A549 (cell line): ENCODE measurements around the gene GPS2. TPM values are rescaled to one million over a fixed set of nuclear protein-coding genes. Genes with fewer than 3 reads are reported as not detected.

ENCODE experiments used
- ATAC-seq, 2 experiments: fragments of 200-7000 bp in 1 of 2; fragments of >200 bp in 1 of 2; cut with Nextera tagmentation in 1 of 2; cut with Tn5 transposase in 1 of 2; 3 replicates each; pipeline versions ENCODE4 v1.8.0 to v1.9.1; 2018 to 2020; ENCODE audit warnings: mild to moderate bottlenecking in 1 of 2, moderate library complexity in 1 of 2
- CTCF ChIA-PET: fragments of 300-600 bp; sonication (Branson Sonifier 250); formaldehyde crosslinking; extraction: SDS; loops from one replicate; lab custom pipeline; 2021; ENCODE audit warnings: antibody characterized with exemption, inconsistent platforms; lab: Yijun Ruan, JAX
- POLR2A ChIA-PET: fragments of 350-600 bp; formaldehyde crosslinking; extraction: SDS; loops from one replicate; lab custom pipeline; 2021; ENCODE audit warnings: antibody characterized with exemption, inconsistent platforms; lab: Yijun Ruan, JAX
- DNase-seq, 2 experiments: peaks; one replicate each; pipeline versions ENCODE4 v3.0.0 to v3.0.0-alpha.2; 2011 to 2016; ENCODE audit warnings: low read depth in 1 of 2, low spot score in 1 of 2
- FAIRE-seq: peaks from 2 replicates; lab custom pipeline; 2011; peaks lifted over from hg19 to GRCh38; lab: Jason Lieb, UNC
- H3K27ac ChIP-seq, 2 experiments: fragments of >200 bp; sonication (Bioruptor Twin); formaldehyde crosslinking; 3 replicates each; pipeline ENCODE4 v1.5.1; 2016 to 2017
- H3K4me1 ChIP-seq: fragments of >200 bp; sonication (Bioruptor Twin); formaldehyde crosslinking; 3 replicates; pipeline ENCODE4 v1.6.1; 2016
- H3K4me2 ChIP-seq: fragments of >200 bp; sonication (Bioruptor Twin); formaldehyde crosslinking; 3 replicates; pipeline ENCODE4 v1.6.1; 2016
- H3K4me3 ChIP-seq: fragments of >200 bp; sonication (Bioruptor Twin); formaldehyde crosslinking; 3 replicates; pipeline ENCODE4 v1.5.1; 2016
- H3K9me3 ChIP-seq: fragments of >200 bp; sonication (Bioruptor Twin); formaldehyde crosslinking; 3 replicates; pipeline ENCODE4 v1.6.1; 2016
- CBX2 ChIP-seq: fragments of 200-600 bp; sonication (generic); IDR thresholded peaks from 2 replicates; pipeline ENCODE4 v1.6.1; 2016; ENCODE audit warnings: low read depth, mild to moderate bottlenecking, borderline replicate concordance
- FOSB ChIP-seq: fragments of 250-450 bp; sonication (Bioruptor Pico); IDR thresholded peaks from 2 replicates; pipeline ENCODE4 v1.5.0; 2020; ENCODE audit warnings: mild to moderate bottlenecking, moderate library complexity
- FOXS1 ChIP-seq: fragments of 250-450 bp; sonication (Bioruptor Pico); IDR thresholded peaks from 2 replicates; pipeline ENCODE4 v1.5.0; 2020; ENCODE audit warnings: mild to moderate bottlenecking, moderate library complexity
- HDAC2 ChIP-seq: fragments of 200-600 bp; sonication (generic); IDR thresholded peaks from 2 replicates; pipeline ENCODE4 v1.6.1; 2016
- HEYL ChIP-seq: fragments of 250-450 bp; sonication (Bioruptor Pico); IDR thresholded peaks from 2 replicates; pipeline ENCODE4 v1.8.0; 2021; ENCODE audit warnings: mild to moderate bottlenecking, moderate library complexity
- HOXB5 ChIP-seq: fragments of 250-450 bp; sonication (Bioruptor Pico); IDR thresholded peaks from 2 replicates; pipeline ENCODE4 v1.5.0; 2020; ENCODE audit warnings: mild to moderate bottlenecking, moderate library complexity
- JUNB ChIP-seq: fragments of >200 bp; sonication (Bioruptor Twin); formaldehyde crosslinking; IDR thresholded peaks from 2 replicates; pipeline ENCODE4 v1.6.1; 2016
- KDM1A ChIP-seq: fragments of 200-600 bp; sonication (generic); IDR thresholded peaks from 2 replicates; pipeline ENCODE4 v1.6.1; 2016; ENCODE audit warnings: low read depth, mild to moderate bottlenecking
- MYC ChIP-seq: IDR thresholded peaks from 2 replicates; pipeline ENCODE4 v1.6.1; 2012; ENCODE audit warnings: mild to moderate bottlenecking, inconsistent platforms, low read length, improper control_type of control experiment, borderline replicate concordance
- NFE2L2 ChIP-seq: fragments of 150-350 bp; conservative IDR thresholded peaks from 2 replicates; pipeline ENCODE4 v1.6.1; 2014; ENCODE audit warnings: low read length
- NPAS2 ChIP-seq: fragments of 250-450 bp; sonication (Bioruptor Pico); IDR thresholded peaks from 2 replicates; pipeline ENCODE4 v1.8.0; 2022; ENCODE audit warnings: mild to moderate bottlenecking, moderate library complexity, borderline replicate concordance
- RAD21 ChIP-seq, 2 experiments: fragments of >200 bp in 1 of 2; sonication (Bioruptor Twin) in 1 of 2; formaldehyde crosslinking in 1 of 2; IDR thresholded peaks in 1 of 2; conservative IDR thresholded peaks in 1 of 2; 2 replicates in 1 of 2; 3 replicates in 1 of 2; pipeline ENCODE4 v1.6.1; 2012 to 2018; ENCODE audit warnings: inconsistent platforms in 1 of 2
- RNF2 ChIP-seq: fragments of 200-600 bp; sonication (generic); IDR thresholded peaks from 2 replicates; pipeline ENCODE4 v1.6.1; 2016; ENCODE audit warnings: low read depth, mild to moderate bottlenecking, antibody characterized with exemption, moderate library complexity, borderline replicate concordance
- TFCP2L1 ChIP-seq: fragments of 250-450 bp; sonication (Bioruptor Pico); IDR thresholded peaks from 2 replicates; pipeline ENCODE4 v1.5.0; 2021; ENCODE audit warnings: mild to moderate bottlenecking
- WGBS: methylation state at CpG from one replicate; pipeline ENCODE4 v1.1.6; 2017; ENCODE audit errors: missing lambda C conversion rate; 5-methylcytosine and 5-hydroxymethylcytosine counted together
- polyA plus RNA-seq, 4 experiments: library from polyadenylated mRNA; depleted of rRNA in 3 of 4; stranded (reverse); fragments of >200 nt; fragmentation: RNase III in 1 of 4; extraction: RNeasy Plus Mini Kit Qiagen cat#74134 plus additional on column Dnase treatment in 1 of 4; gene quantifications; 2 replicates in 3 of 4; 3 replicates in 1 of 4; pipeline ENCODE4 v1.2.3, GENCODE V29; 2011 to 2017
- TF ChIP-seq, protein P1 (sequence below): fragments of 200-600 bp; sonication (generic); IDR thresholded peaks from 2 replicates; pipeline ENCODE4 v1.6.1; 2016; ENCODE audit warnings: antibody characterized with exemption, mild to moderate bottlenecking, moderate library complexity
- TF ChIP-seq, protein P2 (sequence below): IDR thresholded peaks from 2 replicates; pipeline ENCODE4 v1.6.1; 2012
- TF ChIP-seq, protein P3 (sequence below): fragments of >200 bp; sonication (Bioruptor Twin); formaldehyde crosslinking; IDR thresholded peaks from 3 replicates; pipeline ENCODE4 v1.6.1; 2016
- TF ChIP-seq, protein P4 (sequence below): fragments of >200 bp; sonication (Bioruptor Twin); formaldehyde crosslinking; IDR thresholded peaks from 3 replicates; pipeline ENCODE4 v1.5.1; 2016
- TF ChIP-seq, protein P5 (sequence below): IDR thresholded peaks from 2 replicates; pipeline ENCODE4 v1.6.1; 2012; ENCODE audit warnings: low read depth, borderline replicate concordance

GPS2 gene
- polyA plus RNA-seq, 2 of the 4 experiments (the other 2 are of a cell fraction), result 61.7 to 158 TPM

DNA sequence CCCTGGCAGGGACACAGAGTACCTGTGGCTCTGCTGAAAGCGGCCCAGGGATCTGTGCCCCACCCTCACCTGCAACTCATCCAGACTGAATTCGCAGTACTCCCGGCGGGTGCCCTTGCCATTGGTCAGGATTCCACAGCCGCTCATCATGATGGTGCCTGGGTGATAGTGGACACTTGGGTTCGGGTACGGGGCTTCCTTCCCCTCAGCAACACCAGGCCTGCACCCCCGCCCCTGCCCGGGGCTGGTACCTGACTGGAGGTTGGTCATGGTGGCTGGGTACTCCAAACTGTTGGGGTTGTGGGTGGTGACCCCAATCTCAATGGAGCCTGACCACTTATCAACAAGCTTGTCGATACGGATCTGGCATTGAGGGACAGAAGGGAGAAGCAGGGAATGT is 11.0 kb upstream of the GPS2 start:
- POLR2A ChIA-PET, result interaction anchor here (0.6 kb wide), 1 partner anchor 17 kb away, joined by 3 read pairs; no protein-coding TSS in a partner anchor
- peaks cover 15% of the 10 kb centered on the region; the same call in 2 of the 3 replicates for H3K4me1 ChIP-seq
- TF ChIP-seq NPAS2 (CRISPR knock-in tag), result no peak
- no peak for TF ChIP-seq CBX2
- TF ChIP-seq, protein P1, sequence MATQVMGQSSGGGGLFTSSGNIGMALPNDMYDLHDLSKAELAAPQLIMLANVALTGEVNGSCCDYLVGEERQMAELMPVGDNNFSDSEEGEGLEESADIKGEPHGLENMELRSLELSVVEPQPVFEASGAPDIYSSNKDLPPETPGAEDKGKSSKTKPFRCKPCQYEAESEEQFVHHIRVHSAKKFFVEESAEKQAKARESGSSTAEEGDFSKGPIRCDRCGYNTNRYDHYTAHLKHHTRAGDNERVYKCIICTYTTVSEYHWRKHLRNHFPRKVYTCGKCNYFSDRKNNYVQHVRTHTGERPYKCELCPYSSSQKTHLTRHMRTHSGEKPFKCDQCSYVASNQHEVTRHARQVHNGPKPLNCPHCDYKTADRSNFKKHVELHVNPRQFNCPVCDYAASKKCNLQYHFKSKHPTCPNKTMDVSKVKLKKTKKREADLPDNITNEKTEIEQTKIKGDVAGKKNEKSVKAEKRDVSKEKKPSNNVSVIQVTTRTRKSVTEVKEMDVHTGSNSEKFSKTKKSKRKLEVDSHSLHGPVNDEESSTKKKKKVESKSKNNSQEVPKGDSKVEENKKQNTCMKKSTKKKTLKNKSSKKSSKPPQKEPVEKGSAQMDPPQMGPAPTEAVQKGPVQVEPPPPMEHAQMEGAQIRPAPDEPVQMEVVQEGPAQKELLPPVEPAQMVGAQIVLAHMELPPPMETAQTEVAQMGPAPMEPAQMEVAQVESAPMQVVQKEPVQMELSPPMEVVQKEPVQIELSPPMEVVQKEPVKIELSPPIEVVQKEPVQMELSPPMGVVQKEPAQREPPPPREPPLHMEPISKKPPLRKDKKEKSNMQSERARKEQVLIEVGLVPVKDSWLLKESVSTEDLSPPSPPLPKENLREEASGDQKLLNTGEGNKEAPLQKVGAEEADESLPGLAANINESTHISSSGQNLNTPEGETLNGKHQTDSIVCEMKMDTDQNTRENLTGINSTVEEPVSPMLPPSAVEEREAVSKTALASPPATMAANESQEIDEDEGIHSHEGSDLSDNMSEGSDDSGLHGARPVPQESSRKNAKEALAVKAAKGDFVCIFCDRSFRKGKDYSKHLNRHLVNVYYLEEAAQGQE, result no peak
- no peak for TF ChIP-seq TFCP2L1 (CRISPR knock-in tag)
- TF ChIP-seq, protein P2, sequence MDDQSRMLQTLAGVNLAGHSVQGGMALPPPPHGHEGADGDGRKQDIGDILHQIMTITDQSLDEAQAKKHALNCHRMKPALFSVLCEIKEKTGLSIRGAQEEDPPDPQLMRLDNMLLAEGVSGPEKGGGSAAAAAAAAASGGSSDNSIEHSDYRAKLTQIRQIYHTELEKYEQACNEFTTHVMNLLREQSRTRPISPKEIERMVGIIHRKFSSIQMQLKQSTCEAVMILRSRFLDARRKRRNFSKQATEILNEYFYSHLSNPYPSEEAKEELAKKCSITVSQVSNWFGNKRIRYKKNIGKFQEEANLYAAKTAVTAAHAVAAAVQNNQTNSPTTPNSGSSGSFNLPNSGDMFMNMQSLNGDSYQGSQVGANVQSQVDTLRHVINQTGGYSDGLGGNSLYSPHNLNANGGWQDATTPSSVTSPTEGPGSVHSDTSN, result no peak
- no peak for TF ChIP-seq MYC
- TF ChIP-seq FOXS1, result no peak
- no peak for TF ChIP-seq HDAC2
- TF ChIP-seq, protein P3, sequence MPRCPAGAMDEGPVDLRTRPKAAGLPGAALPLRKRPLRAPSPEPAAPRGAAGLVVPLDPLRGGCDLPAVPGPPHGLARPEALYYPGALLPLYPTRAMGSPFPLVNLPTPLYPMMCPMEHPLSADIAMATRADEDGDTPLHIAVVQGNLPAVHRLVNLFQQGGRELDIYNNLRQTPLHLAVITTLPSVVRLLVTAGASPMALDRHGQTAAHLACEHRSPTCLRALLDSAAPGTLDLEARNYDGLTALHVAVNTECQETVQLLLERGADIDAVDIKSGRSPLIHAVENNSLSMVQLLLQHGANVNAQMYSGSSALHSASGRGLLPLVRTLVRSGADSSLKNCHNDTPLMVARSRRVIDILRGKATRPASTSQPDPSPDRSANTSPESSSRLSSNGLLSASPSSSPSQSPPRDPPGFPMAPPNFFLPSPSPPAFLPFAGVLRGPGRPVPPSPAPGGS, result no peak
- no peak for TF ChIP-seq NFE2L2
- TF ChIP-seq FOSB, result no peak
- no peak for TF ChIP-seq RNF2
- TF ChIP-seq, protein P4, sequence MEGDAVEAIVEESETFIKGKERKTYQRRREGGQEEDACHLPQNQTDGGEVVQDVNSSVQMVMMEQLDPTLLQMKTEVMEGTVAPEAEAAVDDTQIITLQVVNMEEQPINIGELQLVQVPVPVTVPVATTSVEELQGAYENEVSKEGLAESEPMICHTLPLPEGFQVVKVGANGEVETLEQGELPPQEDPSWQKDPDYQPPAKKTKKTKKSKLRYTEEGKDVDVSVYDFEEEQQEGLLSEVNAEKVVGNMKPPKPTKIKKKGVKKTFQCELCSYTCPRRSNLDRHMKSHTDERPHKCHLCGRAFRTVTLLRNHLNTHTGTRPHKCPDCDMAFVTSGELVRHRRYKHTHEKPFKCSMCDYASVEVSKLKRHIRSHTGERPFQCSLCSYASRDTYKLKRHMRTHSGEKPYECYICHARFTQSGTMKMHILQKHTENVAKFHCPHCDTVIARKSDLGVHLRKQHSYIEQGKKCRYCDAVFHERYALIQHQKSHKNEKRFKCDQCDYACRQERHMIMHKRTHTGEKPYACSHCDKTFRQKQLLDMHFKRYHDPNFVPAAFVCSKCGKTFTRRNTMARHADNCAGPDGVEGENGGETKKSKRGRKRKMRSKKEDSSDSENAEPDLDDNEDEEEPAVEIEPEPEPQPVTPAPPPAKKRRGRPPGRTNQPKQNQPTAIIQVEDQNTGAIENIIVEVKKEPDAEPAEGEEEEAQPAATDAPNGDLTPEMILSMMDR, result no peak
- no peak for TF ChIP-seq JUNB
- TF ChIP-seq, protein P5, sequence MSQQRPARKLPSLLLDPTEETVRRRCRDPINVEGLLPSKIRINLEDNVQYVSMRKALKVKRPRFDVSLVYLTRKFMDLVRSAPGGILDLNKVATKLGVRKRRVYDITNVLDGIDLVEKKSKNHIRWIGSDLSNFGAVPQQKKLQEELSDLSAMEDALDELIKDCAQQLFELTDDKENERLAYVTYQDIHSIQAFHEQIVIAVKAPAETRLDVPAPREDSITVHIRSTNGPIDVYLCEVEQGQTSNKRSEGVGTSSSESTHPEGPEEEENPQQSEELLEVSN, result no peak
- TF ChIP-seq HEYL (CRISPR knock-in tag), result no peak
- TF ChIP-seq RAD21 (conservative IDR thresholded peaks at IDR 0.05 in 1 of 2, IDR thresholded peaks at IDR 0.05 in 1 of 2), result no peak
- TF ChIP-seq HOXB5 (CRISPR knock-in tag), result no peak
- no peak for TF ChIP-seq KDM1A
- TF ChIP-seq, all 56 proteins: peak for 0
- no peaks in the 10 kb centered on the region for H3K9me3 ChIP-seq
- no peak for ATAC-seq
- 94% methylated on average over 9 of the region's 11 CpGs for WGBS
- FAIRE-seq, result no peak
- DNase-seq, result no peak
- no peak overlapping the region for H3K4me2 ChIP-seq
- no peak overlapping the region for H3K27ac ChIP-seq
- CTCF ChIA-PET, result interaction anchor here (0.8 to 23.9 kb wide), 11 partner anchors 11 to 280 kb away, joined by 3 to 433 read pairs (median 7); partner anchors contain the start of genes ACAP1, GPS2, SENP3 and SLC2A4
- no peak overlapping the region for H3K4me3 ChIP-seq
